Measurements from ENCODE around the gene RDM1. TPM values are rescaled to one million over a fixed set of nuclear protein-coding genes. Genes with fewer than 3 reads are reported as not detected.

RDM1 gene
- total and polyA plus RNA-seq, 4 donors = 0.10 to 0.26 TPM; not detected in 2

GRCh38 chr17:35915153-35915964, 15.2 kb downstream of the RDM1 start:
- no peaks in the 10 kb centered on the region for H3K36me3 ChIP-seq (ENCODE audit: control insufficient read depth in 4 of 4, insufficient read depth in 4 of 4, low read length in 4 of 4)
- no peaks in the 10 kb centered on the region for H3K4me1 ChIP-seq (ENCODE audit: control insufficient read depth in 5 of 5, insufficient read depth in 5 of 5, low read length in 5 of 5)
- H3K27me3 ChIP-seq (ENCODE audit: control insufficient read depth in 3 of 3, insufficient read depth in 3 of 3, low read length in 2 of 3) = no peaks in the 10 kb centered on the region
- 82 to 92% methylated on average over 3 of the region's 3 CpGs for WGBS, 2 donors
- H3K9ac ChIP-seq (ENCODE audit: insufficient read depth in 1 of 2, low read length in 2 of 2) = no peak overlapping the region
- no peak overlapping the region for H3K27ac ChIP-seq (ENCODE audit: low read depth in 1 of 2, low read length in 1 of 2)
- no peaks in the 10 kb centered on the region for H3K9me3 ChIP-seq (ENCODE audit: control insufficient read depth in 4 of 4, insufficient read depth in 3 of 4, low read length in 3 of 4)
- H3K4me3 ChIP-seq = no peak overlapping the region
- no peak for ATAC-seq (ENCODE audit: insufficient read depth, low FRiP score)
- TF ChIP-seq CTCF (IDR thresholded peaks at IDR 0.05; ENCODE audit: control extremely low read depth, extremely low read depth) = no peak
- no peak for DNase-seq

GRCh38 chr17:35914354-35914753, 16.2 kb downstream of the RDM1 start:
- Histone ChIP-seq H3K9me3 (ENCODE audit: control insufficient read depth in 4 of 4, insufficient read depth in 3 of 4, low read length in 3 of 4) (peaks cover 0 to 2% (median 0%) of the 10 kb centered on the region in 4 donors), H3K4me3 (no peak overlapping the region), H3K27me3 (ENCODE audit: control insufficient read depth in 3 of 3, insufficient read depth in 3 of 3, low read length in 2 of 3) (no peaks in the 10 kb centered on the region), H3K9ac (ENCODE audit: insufficient read depth in 1 of 2, low read length in 2 of 2) (no peak overlapping the region), H3K27ac (ENCODE audit: low read depth in 1 of 2, low read length in 1 of 2) (no peak overlapping the region), H3K36me3 (ENCODE audit: control insufficient read depth in 4 of 4, insufficient read depth in 4 of 4, low read length in 4 of 4) (no peaks in the 10 kb centered on the region), H3K4me1 (ENCODE audit: control insufficient read depth in 5 of 5, insufficient read depth in 5 of 5, low read length in 5 of 5) (no peaks in the 10 kb centered on the region)
- TF ChIP-seq CTCF (IDR thresholded peaks at IDR 0.05; ENCODE audit: control extremely low read depth, extremely low read depth) = no peak
- WGBS, 2 donors = 93 to 100% methylated on average over 1 of the region's 1 CpG
- ATAC-seq (ENCODE audit: insufficient read depth, low FRiP score) (no peak), DNase-seq (no peak)

- Histone ChIP-seq H3K4me3 (no peak overlapping the region), H3K9me3 (ENCODE audit: control insufficient read depth in 4 of 4, insufficient read depth in 3 of 4, low read length in 3 of 4) (peaks cover 0 to 2% (median 0%) of the 10 kb centered on the region in 4 donors), H3K27ac (ENCODE audit: low read depth in 1 of 2, low read length in 1 of 2) (no peak overlapping the region), H3K27me3 (ENCODE audit: control insufficient read depth in 3 of 3, insufficient read depth in 3 of 3, low read length in 2 of 3) (no peaks in the 10 kb centered on the region), H3K9ac (ENCODE audit: insufficient read depth in 1 of 2, low read length in 2 of 2) (no peak overlapping the region), H3K4me1 (ENCODE audit: control insufficient read depth in 5 of 5, insufficient read depth in 5 of 5, low read length in 5 of 5) (no peaks in the 10 kb centered on the region), H3K36me3 (ENCODE audit: control insufficient read depth in 4 of 4, insufficient read depth in 4 of 4, low read length in 4 of 4) (no peaks in the 10 kb centered on the region)
- ATAC-seq (ENCODE audit: insufficient read depth, low FRiP score) = no peak
- TF ChIP-seq CTCF (IDR thresholded peaks at IDR 0.05; ENCODE audit: control extremely low read depth, extremely low read depth) = no peak
- 86 to 89% methylated on average over 4 of the region's 4 CpGs for WGBS, 2 donors
- DNase-seq = no peak
These were observed 17.0 kb downstream of the RDM1 start for GRCh38 chr17:35913609-35914008.

Measured in lung (tissue), 12 donors.